Measurements from ENCODE around the gene ARRDC5.

- no peak for TF ChIP-seq TBX3 (IDR thresholded peaks at IDR 0.05; ENCODE audit: borderline replicate concordance)
- TF ChIP-seq SMC3 (IDR thresholded peaks at IDR 0.05; ENCODE audit: low read length): no peak
- no peak for TF ChIP-seq PHF21A (CRISPR knock-in tag; IDR thresholded peaks at IDR 0.05)
- no peak for TF ChIP-seq FOXM1 (CRISPR knock-in tag; IDR thresholded peaks at IDR 0.05)
- no peak for TF ChIP-seq ATM (IDR thresholded peaks at IDR 0.05; ENCODE audit: borderline replicate concordance)
- no peak for TF ChIP-seq CTCF (CRISPR knock-in tag; IDR thresholded peaks at IDR 0.05)
- TF ChIP-seq YY1 (IDR thresholded peaks at IDR 0.05; ENCODE audit: insufficient read depth, insufficient replicate concordance, low read depth, low read length): no peak
- no peak for TF ChIP-seq NCOA2 (CRISPR knock-in tag; IDR thresholded peaks at IDR 0.05)
- TF ChIP-seq E2F1 (CRISPR knock-in tag; IDR thresholded peaks at IDR 0.05): no peak
- TF ChIP-seq RXRB (CRISPR knock-in tag; IDR thresholded peaks at IDR 0.05; ENCODE audit: borderline replicate concordance): no peak
Observed at GRCh38 chr19:4844348-4845179, 58.1 kb downstream of the ARRDC5 start.
